Measurements from ENCODE around the gene KHDRBS1. TPM values are rescaled to one million over a fixed set of nuclear protein-coding genes. Genes with fewer than 3 reads are reported as not detected.
"Not testable (repeated sequence)": the region's sequence is repeated elsewhere in the genome, so short reads cannot be mapped to it uniquely, and the experiment has no call there.

Gene KHDRBS1
- total RNA-seq, 2 experiments from 2014 or later, result 166 to 183 TPM

GRCh38 chr1:32052887-32053286 lies 39.2 kb downstream of the KHDRBS1 start:
- no peak overlapping the region for H3K4me3 Mint-ChIP-seq
- CTCF ChIA-PET, result interaction anchor here (1.0 to 1.6 kb wide), 2 partner anchors 9 kb away, joined by 4 to 7 read pairs; no protein-coding TSS in a partner anchor
- peaks cover 47% of the 10 kb centered on the region for H3K36me3 Mint-ChIP-seq
- no peaks in the 10 kb centered on the region for H3K9me3 Mint-ChIP-seq (ENCODE audit: low read depth)
- no peaks in the 10 kb centered on the region for H3K27me3 Mint-ChIP-seq
- ATAC-seq (no peak), DNase-seq (no peak)
- H3K27ac Mint-ChIP-seq, result no peak overlapping the region
- no peaks in the 10 kb centered on the region for H3K4me1 Mint-ChIP-seq

- H3K4me3 Mint-ChIP-seq, result no peak overlapping the region
- H3K27me3 Mint-ChIP-seq, result no peaks in the 10 kb centered on the region
- H3K4me1 Mint-ChIP-seq, result no peaks in the 10 kb centered on the region
- DNase-seq (no peak), ATAC-seq (no peak)
- H3K9me3 Mint-ChIP-seq (ENCODE audit: low read depth), result no peaks in the 10 kb centered on the region
- peaks cover 56% of the 10 kb centered on the region for H3K36me3 Mint-ChIP-seq
- H3K27ac Mint-ChIP-seq, result no peak overlapping the region
- CTCF ChIA-PET, result interaction anchor here (0.9 to 1.8 kb wide), 4 partner anchors 8 to 17 kb away, joined by 3 to 8 read pairs (median 4); partner anchors contain the start of gene TMEM39B
These were observed 41.7 kb downstream of the KHDRBS1 start for GRCh38 chr1:32055416-32055815.

GRCh38 chr1:32056598-32056997 lies 42.9 kb downstream of the KHDRBS1 start:
- Mint-ChIP-seq H3K4me3 (no peak overlapping the region), H3K27ac (no peak overlapping the region), H3K9me3 (ENCODE audit: low read depth) (no peaks in the 10 kb centered on the region), H3K27me3 (no peaks in the 10 kb centered on the region), H3K4me1 (no peaks in the 10 kb centered on the region), H3K36me3 (peaks cover 52% of the 10 kb centered on the region)
- ATAC-seq (no peak), DNase-seq (no peak)
- CTCF ChIA-PET, result interaction anchor here (0.8 to 1.8 kb wide), 3 partner anchors 10 to 192 kb away, joined by 3 to 5 read pairs (median 3); no protein-coding TSS in a partner anchor

GRCh38 chr1:32060914-32061313 lies 47.2 kb downstream of the KHDRBS1 start:
- peak overlapping the region; percentile 7 for H3K27ac Mint-ChIP-seq
- ATAC-seq, result no peak
- H3K27me3 Mint-ChIP-seq, result no peaks in the 10 kb centered on the region
- H3K36me3 Mint-ChIP-seq, result peaks cover 40% of the 10 kb centered on the region
- CTCF ChIA-PET, result interaction anchor here (0.8 to 1.0 kb wide), 2 partner anchors 12 to 21 kb away, joined by 3 to 4 read pairs; partner anchors contain the start of gene TMEM39B
- H3K4me1 Mint-ChIP-seq, result peaks cover 12% of the 10 kb centered on the region
- no peak for DNase-seq
- no peaks in the 10 kb centered on the region for H3K9me3 Mint-ChIP-seq (ENCODE audit: low read depth)
- no peak overlapping the region for H3K4me3 Mint-ChIP-seq

- H3K36me3 Mint-ChIP-seq, result peaks cover 31% of the 10 kb centered on the region
- no peak overlapping the region for H3K4me3 Mint-ChIP-seq
- DNase-seq, result no peak
- no peak for ATAC-seq
- H3K4me1 Mint-ChIP-seq, result peaks cover 18% of the 10 kb centered on the region
- no peaks in the 10 kb centered on the region for H3K9me3 Mint-ChIP-seq (ENCODE audit: low read depth)
- H3K27me3 Mint-ChIP-seq, result no peaks in the 10 kb centered on the region
- H3K27ac Mint-ChIP-seq, result peak overlapping the region; percentile 55
- CTCF ChIA-PET, result interaction anchor here (0.6 to 2.2 kb wide), 17 partner anchors 8 to 898 kb away, joined by 3 to 12 read pairs (median 3); partner anchors contain the start of gene TMEM39B
These were observed 49.2 kb downstream of the KHDRBS1 start for GRCh38 chr1:32062867-32063230.

- peaks cover 18% of the 10 kb centered on the region for H3K4me1 Mint-ChIP-seq
- no peaks in the 10 kb centered on the region for H3K9me3 Mint-ChIP-seq (ENCODE audit: low read depth)
- H3K4me3 Mint-ChIP-seq, result no peak overlapping the region
- H3K27me3 Mint-ChIP-seq, result no peaks in the 10 kb centered on the region
- DNase-seq, result no peak
- H3K27ac Mint-ChIP-seq, result no peak overlapping the region
- CTCF ChIA-PET, result interaction anchor here (0.6 to 2.2 kb wide), 16 partner anchors 9 to 899 kb away, joined by 3 to 12 read pairs (median 3); partner anchors contain the start of gene TMEM39B
- H3K36me3 Mint-ChIP-seq, result peaks cover 30% of the 10 kb centered on the region
- ATAC-seq, result peak; percentile 58
These were observed 49.6 kb downstream of the KHDRBS1 start for GRCh38 chr1:32063261-32063681.

- H3K27ac Mint-ChIP-seq; H3K4me3 Mint-ChIP-seq; H3K9me3 Mint-ChIP-seq (ENCODE audit: low read depth); H3K27me3 Mint-ChIP-seq; DNase-seq: not testable (repeated sequence)
- Mint-ChIP-seq H3K4me1 (peaks cover 18% of the 10 kb centered on the region), H3K36me3 (peaks cover 15% of the 10 kb centered on the region)
- CTCF ChIA-PET, result interaction anchor here (0.7 to 2.2 kb wide), 4 partner anchors 10 to 102 kb away, joined by 3 to 9 read pairs (median 4); partner anchors contain the start of gene KHDRBS1
- peak; percentile 4 for ATAC-seq
These were observed 52.2 kb downstream of the KHDRBS1 start for GRCh38 chr1:32065613-32066488.

GRCh38 chr1:32066489-32066873 lies 52.8 kb downstream of the KHDRBS1 start:
- peaks cover 7% of the 10 kb centered on the region for H3K27me3 Mint-ChIP-seq
- CTCF ChIA-PET, result interaction anchor here (0.5 to 2.2 kb wide), 4 partner anchors 10 to 102 kb away, joined by 3 to 9 read pairs (median 4); partner anchors contain the start of gene KHDRBS1
- H3K9me3 Mint-ChIP-seq (ENCODE audit: low read depth), result no peaks in the 10 kb centered on the region
- peaks cover 18% of the 10 kb centered on the region for H3K4me1 Mint-ChIP-seq
- peak overlapping the region; percentile 22 for H3K4me3 Mint-ChIP-seq
- H3K36me3 Mint-ChIP-seq, result peaks cover 14% of the 10 kb centered on the region
- DNase-seq (no peak), ATAC-seq (peak; percentile 47)
- H3K27ac Mint-ChIP-seq, result no peak overlapping the region

GRCh38 chr1:32068957-32069588 lies 55.4 kb downstream of the KHDRBS1 start:
- no peak overlapping the region for H3K27ac Mint-ChIP-seq
- H3K4me3 Mint-ChIP-seq, result no peak overlapping the region
- no peaks in the 10 kb centered on the region for H3K9me3 Mint-ChIP-seq (ENCODE audit: low read depth)
- CTCF ChIA-PET, result interaction anchor here (0.6 to 1.4 kb wide), 2 partner anchors 56 to 82 kb away, joined by 3 read pairs; partner anchors contain the start of gene KHDRBS1
- DNase-seq (no peak), ATAC-seq (no peak)
- peaks cover 34% of the 10 kb centered on the region for H3K4me1 Mint-ChIP-seq
- peaks cover 7% of the 10 kb centered on the region for H3K27me3 Mint-ChIP-seq
- H3K36me3 Mint-ChIP-seq, result peaks cover 2% of the 10 kb centered on the region

- peak overlapping the region; percentile 86 for H3K27ac Mint-ChIP-seq
- peaks cover 4% of the 10 kb centered on the region for H3K36me3 Mint-ChIP-seq
- CTCF ChIA-PET, result interaction anchor here (0.7 to 3.6 kb wide), 9 partner anchors 9 to 329 kb away, joined by 3 to 32 read pairs (median 4); partner anchors contain the start of genes KPNA6, MARCKSL1 and TXLNA
- no peaks in the 10 kb centered on the region for H3K9me3 Mint-ChIP-seq (ENCODE audit: low read depth)
- ATAC-seq (no peak), DNase-seq (no peak)
- H3K4me1 Mint-ChIP-seq, result peaks cover 32% of the 10 kb centered on the region
- H3K27me3 Mint-ChIP-seq, result peaks cover 7% of the 10 kb centered on the region
- peak overlapping the region; percentile 83 for H3K4me3 Mint-ChIP-seq
These were observed 58.3 kb downstream of the KHDRBS1 start for GRCh38 chr1:32071758-32072621.

- Mint-ChIP-seq H3K9me3 (ENCODE audit: low read depth) (no peaks in the 10 kb centered on the region), H3K4me1 (peaks cover 32% of the 10 kb centered on the region), H3K27me3 (peaks cover 7% of the 10 kb centered on the region), H3K36me3 (peaks cover 10% of the 10 kb centered on the region), H3K27ac (peak within 1 kb of the TSS; percentile 86), H3K4me3 (peak within 1 kb of the TSS; percentile 83)
- CTCF ChIA-PET, result interaction anchor here (0.6 to 3.6 kb wide), 16 partner anchors 10 to 328 kb away, joined by 3 to 32 read pairs (median 4); partner anchors contain the start of genes KPNA6 and TXLNA
- DNase-seq (peak; percentile 96), ATAC-seq (peak; percentile 89)
These were observed 59.1 kb downstream of the KHDRBS1 start, which contains the start of gene TMEM39B for GRCh38 chr1:32072622-32073298. Gene TMEM39B, plus strand, starts transcription at chr1:32072939. Its CDS starts 109 bp downstream, at chr1:32073048.
